NCI-H748 (cell line): Measurements from ENCODE around the gene ZNF784.
"Not testable (repeated sequence)": the region's sequence is repeated elsewhere in the genome, so short reads cannot be mapped to it uniquely, and the experiment has no call there.

Experiments
- DNase-seq: peaks from one replicate; lab custom pipeline; 2025; ENCODE audit not compliant: unreplicated experiment; lab: John Stamatoyannopoulos, UW

ZNF784 gene

GRCh38 chr19:55585658-55586339 is 38.6 kb downstream of the ZNF784 start:
- DNase-seq = peak; percentile 81

DNA sequence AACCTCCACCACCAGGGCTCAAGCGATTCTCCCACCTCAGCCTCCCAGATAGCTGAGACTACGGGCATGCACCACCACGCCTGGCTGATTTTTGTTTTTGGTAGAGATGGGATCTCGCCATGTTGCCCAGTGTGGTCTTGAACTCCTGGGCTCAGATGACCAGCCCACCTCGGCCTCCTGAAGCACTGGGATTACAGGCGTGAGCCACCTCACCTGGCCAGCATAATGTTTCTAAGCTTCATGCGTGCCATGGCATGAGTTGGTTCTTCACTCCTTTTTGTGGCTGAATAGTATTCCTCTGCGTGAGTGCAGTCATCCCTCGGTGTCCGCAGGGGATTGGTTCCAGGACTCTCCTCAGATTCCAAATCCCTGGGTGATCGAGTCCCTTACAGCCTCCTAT is 39.5 kb downstream of the ZNF784 start:
- DNase-seq = no peak

DNA sequence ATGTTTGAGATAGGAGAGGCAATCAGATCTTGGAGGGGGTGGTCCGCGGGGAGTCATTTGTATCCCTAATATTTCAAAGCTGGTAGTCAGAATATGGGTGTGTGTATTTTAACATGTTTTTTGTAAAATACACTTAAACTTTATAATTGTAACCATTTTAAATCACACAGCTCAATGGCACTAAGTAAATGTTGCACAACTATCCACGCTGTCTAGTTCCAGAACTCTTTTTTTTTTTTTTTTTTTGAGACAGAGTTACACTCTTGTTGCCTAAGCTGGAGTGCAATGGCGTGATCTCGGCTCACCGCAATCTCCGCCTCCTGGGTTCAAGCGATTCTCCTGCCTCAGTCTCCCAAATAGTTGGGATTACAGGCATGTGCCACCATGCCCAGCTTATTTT is 40.5 kb downstream of the ZNF784 start:
- DNase-seq = not testable (repeated sequence)

GRCh38 chr19:55582284-55582683 is 42.1 kb downstream of the ZNF784 start:
- DNase-seq = not testable (repeated sequence)

- no peak for DNase-seq
Observed at GRCh38 chr19:55581823-55582223, 42.5 kb downstream of the ZNF784 start.

DNA sequence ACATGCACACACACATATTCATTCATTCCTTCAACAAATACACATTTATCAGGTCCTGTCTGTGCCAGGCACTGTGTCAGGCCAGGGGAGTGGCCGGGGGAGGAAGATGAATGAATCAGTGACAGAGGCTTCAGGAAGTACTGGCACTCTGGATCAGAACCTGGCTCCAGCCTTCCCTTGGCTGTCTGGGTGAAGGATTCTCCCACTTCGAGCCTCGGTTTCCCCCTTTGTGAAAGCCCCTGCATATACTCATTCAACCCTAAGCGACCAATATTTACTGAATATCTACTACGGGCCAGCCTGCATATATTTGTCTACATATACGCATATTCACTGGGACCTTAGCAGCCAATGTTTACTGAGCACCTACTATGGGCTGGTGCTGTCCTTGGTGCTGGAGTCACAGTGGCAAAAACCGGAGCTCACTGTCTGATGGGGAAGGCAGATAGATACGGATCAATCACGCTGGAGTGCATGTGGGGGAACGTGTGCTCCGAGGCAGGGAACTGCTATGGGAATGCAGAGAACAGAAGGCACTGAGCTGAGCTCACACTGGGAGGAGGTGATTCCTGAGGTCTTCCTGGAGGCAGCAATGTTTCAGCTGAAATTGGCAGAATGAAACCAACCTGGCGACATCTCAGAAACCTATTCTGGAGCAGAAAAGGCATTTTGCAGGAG is 43.1 kb downstream of the ZNF784 start:
- peak; percentile 25 for DNase-seq

DNA sequence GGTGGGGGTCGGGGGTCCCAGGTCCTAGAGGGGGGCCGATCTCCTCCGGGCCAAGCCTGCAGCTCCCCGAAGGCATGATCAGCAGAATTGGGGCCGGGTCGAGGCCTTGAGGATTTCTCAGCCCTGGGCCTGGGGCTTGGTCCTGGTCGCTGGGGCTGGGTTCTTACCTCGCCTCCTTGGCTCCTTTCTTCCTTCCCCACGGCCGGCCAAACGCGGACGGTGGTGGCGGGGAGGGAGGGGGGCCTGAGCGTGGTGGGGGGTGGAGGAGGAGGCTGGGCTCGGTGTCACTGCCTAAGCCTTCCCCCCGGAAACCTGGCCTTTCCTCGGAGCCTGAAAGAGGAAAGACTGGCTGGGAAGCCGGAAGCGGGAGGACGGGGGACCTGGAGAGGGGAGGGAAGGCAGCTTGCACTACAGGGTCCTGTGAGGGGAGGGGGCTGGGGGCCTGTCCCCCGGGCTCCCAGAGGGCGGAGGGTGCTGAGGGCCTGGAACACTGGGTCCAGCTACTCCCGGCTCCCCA is 43.7 kb downstream of the ZNF784 start, which contains the start of gene ZNF579:
Gene ZNF579 (minus strand): TSS at position 221 of the 517 bp plus-strand sequence. CDS start 1,209 bp downstream, outside the sequence.
- peak; percentile 94 for DNase-seq

DNA sequence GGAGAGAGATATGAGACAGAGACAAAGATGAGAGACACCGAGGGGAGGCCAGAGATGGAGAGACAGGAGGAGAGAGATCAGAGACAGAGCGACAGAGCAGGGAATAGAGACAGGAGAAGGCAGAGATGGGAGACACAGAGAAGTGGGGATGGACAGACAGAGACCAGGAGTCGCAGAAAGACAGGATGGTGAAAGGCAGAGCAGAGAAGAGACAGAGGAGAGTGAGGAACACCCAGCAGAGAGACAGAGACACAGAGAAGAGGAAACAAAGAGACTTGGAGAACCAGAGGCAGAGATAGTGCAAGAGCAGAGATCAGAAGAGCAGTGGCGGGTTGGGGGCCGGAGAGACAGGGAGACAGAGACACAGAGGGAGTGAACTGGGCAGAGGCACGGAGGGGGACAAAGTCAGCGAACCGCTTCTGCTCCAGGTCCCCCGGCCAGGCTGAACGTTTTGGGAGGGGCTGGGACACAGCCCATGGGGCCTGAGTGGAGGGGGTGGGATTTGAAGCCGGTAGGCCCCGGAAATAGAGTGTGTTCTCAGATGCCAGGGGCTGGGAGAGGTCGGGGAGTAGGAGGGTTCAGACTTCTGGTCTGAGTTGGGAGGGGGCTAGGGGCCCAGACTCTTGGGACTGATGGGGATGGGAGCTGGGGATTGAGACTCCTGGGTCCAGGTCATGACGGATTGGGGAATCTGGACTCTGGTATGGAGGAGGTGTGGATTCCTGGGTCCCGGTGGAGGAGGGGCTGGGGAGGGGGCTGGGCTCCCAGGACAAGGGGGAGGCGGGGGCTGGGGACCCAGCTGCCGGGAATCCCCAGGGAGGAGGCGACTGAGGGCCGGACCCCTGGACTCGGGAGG is 44.4 kb downstream of the ZNF784 start:
- DNase-seq = peak; percentile 43

DNA sequence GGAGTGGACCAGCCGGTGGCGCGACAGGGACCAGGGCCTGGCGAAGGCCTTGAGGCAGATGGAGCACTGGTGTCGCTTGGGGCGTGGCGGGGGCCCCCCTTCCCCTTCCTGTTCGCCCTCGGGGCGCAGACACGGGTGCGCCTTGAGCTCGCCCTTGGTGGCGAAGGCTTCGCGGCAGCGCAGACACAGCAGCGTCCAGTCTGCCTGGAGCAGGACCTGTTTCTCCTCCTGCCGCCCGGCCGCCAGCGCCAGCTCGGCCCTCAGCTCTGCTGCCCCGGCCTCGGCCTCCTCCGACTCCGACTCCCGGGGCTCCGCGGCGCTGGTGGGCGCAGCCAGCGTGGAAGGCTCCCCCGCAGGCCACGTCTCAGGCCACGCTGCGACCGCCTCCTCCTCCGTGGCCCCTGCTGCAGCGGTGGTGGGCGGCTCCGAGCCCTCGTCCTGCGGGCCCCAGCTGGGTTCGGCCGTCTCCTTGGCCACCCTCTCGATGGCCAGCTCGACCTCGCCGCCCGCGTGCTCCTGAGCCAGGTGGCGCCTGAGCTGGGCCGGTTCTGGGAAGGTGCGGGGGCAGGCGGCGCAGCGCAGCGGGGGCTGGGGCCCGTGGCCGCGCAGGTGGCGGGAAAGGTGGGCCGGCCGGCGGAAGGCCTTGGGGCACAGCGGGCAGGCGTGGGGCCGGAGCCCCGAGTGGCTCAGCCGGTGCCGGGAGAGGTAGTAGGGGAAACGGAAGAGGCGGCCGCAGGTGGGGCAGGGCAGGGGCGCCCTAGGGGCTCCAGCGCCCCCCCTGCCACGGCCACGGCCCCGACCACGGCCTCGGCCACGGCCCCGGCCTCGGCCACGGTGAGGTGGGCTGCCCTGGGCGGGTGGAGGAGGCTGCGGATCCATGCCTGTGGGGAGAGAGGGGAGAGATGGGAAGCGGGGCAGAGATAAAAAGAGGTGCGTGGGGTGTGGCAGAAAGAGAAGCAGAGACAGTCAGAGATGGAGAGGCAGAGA is 45.3 kb downstream of the ZNF784 start:
- DNase-seq = no peak

GRCh38 chr19:55578031-55578760 is 46.2 kb downstream of the ZNF784 start:
- DNase-seq = no peak

- DNase-seq = no peak
Observed at GRCh38 chr19:55576746-55577145, 47.6 kb downstream of the ZNF784 start.

DNA sequence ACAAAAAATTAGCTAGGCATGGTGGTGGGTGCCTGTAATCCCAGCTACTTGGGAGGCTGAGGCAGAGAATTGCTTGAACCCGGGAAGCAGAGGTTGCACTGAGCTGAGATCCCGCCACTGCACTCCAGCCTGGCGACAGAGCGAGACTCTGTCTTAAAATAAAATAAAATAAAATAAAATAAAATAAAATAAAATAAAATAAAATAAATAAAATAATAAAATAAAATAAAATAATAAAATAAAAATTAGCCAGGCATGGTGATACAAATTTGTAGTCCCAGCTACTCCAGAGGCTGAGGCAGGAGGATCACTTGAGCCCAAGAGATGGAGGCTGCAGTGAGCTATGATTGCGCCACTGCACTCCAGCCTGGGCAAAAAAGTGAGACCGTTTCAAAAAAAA is 50.4 kb downstream of the ZNF784 start:
- DNase-seq = not testable (repeated sequence)
